ENCODE results near the gene DYNLL2.
"Not testable (repeated sequence)": the region's sequence is repeated elsewhere in the genome, so short reads cannot be mapped to it uniquely, and the experiment has no call there.

DYNLL2 gene

DNA sequence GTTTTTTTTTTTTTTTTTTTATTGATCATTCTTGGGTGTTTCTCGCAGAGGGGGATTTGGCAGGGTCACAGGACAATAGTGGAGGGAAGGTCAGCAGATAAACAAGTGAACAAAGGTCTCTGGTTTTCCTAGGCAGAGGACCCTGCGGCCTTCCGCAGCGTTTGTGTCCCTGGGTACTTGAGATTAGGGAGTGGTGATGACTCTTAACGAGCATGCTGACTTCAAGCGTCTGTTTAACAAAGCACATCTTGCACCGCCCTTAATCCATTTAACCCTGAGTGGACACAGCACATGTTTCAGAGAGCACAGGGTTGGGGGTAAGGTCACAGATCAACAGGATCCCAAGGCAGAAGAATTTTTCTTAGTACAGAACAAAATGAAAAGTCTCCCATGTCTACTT lies 10.0 kb upstream of the DYNLL2 start:
- not testable (repeated sequence) for DNase-seq (ENCODE audit: low spot score)

DNA sequence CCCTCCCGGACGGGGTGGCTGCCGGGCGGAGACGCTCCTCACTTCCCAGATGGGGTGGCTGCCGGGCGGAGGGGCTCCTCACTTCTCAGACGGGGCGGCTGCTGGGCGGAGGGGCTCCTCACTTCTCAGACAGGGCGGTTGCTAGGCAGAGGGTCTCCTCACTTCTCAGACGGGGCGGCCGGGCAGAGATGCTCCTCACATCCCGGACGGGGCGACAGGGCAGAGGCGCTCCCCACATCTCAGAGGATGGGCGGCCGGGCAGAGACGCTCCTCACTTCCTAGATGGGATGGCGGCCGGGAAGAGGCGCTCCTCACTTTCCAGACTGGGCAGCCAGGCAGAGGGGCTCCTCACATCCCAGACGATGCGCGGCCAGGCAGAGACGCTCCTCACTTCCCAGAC lies 8.8 kb upstream of the DYNLL2 start:
- not testable (repeated sequence) for DNase-seq (ENCODE audit: low spot score)

DNA sequence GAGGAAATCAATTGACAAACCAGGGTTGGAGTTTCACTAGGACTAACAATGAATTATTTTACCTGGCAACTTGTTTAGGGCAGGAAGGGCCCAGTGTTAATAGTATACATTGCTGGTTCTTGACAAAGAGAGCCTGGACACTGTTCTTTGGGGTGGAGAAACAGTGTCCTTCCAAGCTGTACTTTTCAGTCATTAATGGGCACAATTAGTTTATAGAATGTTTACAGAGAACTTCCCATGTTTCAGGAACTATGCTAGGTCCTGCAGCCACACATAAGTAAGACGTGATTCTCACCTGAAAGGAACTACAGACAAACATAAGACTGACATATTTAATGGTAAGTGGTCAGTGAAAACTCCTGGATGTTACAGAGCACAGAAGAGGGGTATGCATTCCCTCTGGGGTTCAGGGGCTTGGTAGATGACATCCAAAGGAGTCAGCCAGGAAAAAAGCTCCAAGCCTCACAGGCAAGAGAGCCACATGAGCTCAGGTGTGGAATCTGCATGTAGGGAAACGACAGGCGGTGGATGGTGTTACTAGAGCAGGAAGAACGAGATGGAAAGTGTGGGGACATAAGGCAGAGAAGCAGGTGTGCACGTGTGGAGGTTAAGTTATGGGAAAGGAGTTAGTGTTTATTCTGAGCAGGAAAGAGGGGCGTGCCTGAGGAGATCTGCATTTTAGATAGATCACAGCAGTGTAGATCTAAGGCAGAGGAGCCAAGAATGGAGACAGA lies 3.8 kb upstream of the DYNLL2 start:
- no peak for DNase-seq (ENCODE audit: low spot score)

DNA sequence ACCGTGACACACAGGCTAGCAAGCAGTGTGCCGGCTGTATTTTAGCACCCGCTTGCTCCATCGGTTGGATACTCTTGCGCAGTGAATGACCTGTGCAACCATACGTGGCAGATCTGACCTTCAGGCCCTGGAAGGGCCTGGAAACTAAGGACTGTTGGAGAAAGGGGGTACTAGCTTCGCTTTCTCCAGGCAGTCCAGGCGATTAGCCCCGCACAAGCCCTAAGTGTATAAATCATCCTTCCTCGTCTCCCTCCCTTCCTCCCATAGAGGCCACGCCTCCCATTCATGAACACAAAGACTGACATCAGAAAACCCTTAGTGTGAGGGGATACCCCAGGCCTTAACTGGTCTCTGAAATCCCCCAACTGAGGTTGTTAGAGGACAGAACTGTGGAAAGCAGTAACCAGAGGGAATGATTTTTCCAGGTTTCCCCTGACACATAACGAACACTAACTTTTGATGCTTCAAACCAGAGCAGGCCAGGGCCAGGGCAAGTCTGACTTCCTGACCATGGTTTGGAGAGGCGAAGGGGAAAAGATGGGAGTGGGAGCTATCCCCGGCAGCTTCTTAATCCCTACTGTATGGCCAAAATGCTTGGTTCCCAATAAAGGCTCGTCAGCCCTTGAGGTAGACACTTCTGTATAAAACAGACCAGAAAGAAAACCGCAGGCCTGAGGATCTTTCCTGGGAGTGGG lies 1.4 kb upstream of the DYNLL2 start:
- DNase-seq (ENCODE audit: low spot score), result no peak

DNA sequence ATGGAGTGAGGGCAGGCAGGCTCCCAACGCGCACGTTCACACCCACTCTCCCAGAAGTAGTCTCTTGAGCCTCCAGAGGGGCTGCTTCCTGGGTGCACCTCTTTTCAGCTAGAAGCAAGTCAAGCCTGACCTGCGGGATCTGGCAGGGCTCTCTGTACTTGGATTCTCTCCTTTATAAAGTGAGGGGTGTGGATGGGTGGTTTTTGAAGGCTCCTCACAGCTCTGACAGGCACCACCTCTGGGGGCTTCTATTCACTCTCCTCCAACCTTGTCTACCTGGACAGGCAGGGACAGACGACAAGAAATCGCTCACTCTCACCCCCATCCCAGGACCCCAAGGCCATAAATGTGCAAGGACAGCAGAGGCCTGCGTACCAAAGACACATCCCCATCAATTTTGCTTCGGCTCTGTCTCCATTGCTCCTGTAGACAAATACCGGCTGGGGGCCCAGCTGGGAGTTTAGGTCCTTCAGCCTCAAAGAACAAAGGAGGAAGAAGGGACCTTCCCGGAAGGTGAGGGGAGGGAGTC lies 814 bp upstream of the DYNLL2 start:
- DNase-seq (ENCODE audit: low spot score), result no peak

DNA sequence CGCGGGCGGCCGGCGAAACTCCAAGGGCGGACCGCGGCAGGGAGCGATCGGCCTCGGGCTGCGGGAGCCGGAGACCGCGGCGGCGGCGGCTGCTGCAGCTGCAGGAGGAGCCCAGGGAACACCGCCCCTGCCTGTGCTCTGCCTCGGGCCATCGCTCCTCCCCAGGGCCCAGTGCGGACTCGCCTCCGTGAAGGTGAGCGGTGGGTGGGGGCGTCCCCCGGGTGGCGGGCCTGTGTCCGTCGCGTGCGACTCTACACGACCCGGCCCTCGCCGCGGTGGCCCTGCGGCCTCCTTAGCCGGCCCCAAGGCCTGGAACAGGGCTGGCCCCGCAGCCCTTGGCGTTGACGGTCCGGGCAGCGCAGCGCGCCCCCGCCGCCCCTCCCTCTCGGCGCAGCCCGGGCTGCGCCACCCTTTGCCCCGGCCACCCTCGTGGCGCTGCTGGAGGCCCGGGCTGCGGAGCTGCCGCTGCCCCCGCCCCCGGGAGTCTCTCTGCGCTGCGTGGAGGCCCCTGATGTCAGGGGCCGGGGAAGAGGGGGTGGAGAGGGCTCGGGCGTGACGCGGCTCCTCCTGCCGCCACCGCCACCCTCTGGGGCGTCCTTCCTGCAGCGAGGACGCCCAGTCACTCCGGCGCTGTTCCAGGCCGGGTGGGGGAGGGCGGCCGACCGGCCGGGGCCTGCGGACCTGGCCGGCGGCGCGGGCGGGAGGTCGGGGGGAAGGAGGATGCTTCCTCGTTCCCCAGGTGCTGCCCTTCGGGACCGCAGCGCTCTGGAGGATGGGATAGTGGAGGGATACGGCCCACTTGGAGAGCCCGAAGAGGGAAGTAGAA lies 485 bp downstream of the DYNLL2 start:
- DNase-seq (ENCODE audit: low spot score), result no peak

DNA sequence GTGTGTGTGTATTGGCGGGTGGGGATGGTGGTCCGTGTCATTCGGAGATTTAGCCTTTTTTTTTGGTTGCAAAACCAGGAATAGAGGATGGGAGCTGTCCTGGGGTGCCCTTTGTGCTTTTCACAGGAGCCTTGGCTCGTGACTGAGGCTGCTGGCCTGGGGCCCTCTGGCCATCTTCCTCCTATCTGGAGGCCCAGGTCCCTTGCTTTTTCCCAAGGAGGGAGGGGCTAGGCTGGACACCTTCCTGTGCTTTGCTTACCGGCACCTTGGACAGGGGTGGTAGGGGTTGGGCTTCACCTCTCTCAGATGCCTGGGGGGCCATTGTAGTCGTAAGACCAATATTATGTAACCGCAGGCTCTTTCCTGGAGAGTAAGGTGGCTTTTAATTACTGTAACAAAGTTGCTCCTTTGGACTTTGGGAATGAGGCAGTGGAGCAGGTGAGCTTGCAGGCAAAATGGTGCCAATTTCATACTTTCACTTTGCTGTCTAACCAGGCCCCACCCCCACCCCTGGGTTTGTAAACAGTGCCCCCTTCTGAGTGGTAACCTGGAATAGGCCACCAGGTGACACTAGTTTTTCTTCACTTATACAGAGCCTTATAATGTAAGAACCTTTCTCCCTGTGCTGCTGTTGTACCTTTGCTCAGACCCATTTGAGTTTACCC lies 1.2 kb downstream of the DYNLL2 start:
- DNase-seq (ENCODE audit: low spot score), result no peak

DNA sequence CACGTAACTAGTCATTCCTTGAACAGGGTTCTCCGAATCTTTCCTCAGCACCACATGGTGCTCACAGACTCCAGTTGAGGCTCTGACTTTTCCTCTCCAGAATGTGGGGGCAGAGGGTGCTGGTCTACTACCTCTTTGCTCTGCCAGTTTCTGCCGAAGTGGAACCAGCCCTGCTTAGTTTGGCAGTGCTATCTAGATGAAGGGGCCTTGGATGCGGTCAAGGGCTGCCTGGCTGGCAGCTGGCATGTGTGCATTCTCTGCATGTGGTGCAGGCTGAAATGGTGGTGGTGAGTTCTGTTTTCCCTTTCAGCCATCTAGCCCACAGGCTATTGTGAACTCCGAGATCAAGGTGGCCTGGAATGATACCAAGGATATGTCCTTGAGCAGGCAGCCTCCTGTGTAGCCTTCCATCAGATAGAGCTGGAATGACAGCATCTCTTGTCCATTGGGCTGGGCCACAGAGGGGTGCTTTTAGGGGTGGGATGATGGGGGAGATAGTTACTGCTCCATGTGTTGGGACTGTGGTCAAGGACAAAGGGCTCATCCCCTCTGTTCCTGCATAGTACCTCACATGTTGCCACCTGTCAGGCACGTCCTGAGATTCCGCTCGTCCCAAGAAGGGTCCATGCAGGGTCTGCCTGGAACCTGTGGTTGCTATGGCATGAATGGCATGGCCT lies 2.0 kb downstream of the DYNLL2 start:
- no peak for DNase-seq (ENCODE audit: low spot score)

DNA sequence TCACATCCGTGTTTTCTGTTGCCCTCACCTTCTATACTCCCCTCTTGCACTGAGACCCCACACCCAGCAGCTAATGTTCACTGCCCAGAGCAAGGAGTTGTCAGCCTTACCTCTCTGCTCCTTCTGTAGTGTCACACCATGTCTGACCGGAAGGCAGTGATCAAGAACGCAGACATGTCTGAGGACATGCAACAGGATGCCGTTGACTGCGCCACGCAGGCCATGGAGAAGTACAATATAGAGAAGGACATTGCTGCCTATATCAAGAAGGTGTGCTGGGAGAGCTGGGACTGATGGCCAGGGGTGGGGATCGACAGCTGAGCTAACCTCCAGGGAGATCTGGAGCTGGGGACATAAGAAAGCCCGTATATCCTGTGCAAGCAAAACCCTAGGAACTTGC lies 3.7 kb downstream of the DYNLL2 start:
- DNase-seq (ENCODE audit: low spot score), result no peak

DNA sequence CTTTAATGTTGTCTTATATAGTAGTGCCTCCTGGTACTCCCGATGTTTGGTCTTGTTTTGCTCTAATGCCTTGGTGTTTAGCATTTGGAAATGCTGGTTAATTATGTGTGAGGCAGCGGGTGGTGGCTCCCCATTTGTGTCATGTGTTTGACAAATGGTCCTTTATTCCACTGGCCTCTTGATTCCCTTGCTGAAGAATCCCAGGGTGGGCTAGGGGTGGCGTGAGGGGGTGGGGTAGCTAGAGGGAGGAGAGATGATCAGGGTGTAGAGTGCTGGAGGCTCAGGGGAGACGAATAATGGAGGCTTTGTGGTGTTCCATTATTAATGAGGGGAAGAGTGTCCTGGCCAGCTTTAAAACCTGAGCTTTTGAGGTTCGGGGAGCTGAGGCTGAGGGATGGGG lies 5.4 kb downstream of the DYNLL2 start:
- no peak for DNase-seq (ENCODE audit: low spot score)

DNA sequence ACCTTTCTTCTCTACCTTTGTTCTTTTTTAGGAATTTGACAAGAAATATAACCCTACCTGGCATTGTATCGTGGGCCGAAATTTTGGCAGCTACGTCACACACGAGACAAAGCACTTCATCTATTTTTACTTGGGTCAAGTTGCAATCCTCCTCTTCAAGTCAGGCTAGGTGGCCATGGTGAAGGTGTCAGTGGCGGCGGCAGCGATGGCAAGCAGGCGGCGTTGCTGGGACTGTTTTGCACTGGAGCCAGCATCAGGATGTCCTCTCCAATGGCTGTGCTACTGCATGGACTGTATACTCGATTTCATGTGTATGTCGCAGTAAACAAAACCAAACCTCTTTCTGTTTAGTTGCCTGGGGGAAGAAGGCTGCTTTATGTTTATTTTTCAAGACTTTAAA lies 5.9 kb downstream of the DYNLL2 start:
- DNase-seq (ENCODE audit: low spot score), result no peak

DNA sequence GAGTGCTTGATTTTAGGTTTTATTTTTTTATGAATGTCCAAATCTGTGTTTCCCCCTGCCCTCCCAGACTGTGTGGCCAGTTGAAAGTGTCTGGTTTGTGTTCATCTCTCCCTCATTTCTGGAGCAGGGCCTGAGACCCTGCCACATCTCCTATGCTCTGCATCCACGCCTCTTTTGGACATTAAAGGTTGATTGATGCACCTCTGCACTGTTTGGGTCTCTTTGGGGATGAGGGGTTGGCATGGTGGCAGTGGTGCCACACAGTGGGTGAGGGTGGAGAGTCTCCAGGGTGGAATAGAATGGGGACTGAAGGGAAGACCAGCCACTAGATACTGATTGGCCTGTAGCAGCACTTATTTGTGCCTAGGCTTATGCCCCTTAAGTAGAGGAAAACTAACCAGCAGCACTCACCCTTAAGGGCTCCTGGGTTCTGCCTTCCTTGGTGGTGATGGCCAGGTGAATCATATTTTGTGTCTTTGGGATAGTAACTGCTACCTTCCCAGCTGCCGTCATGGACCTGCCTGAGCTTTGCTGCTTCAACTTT lies 7.9 kb downstream of the DYNLL2 start:
- no peak for DNase-seq (ENCODE audit: low spot score)

DNA sequence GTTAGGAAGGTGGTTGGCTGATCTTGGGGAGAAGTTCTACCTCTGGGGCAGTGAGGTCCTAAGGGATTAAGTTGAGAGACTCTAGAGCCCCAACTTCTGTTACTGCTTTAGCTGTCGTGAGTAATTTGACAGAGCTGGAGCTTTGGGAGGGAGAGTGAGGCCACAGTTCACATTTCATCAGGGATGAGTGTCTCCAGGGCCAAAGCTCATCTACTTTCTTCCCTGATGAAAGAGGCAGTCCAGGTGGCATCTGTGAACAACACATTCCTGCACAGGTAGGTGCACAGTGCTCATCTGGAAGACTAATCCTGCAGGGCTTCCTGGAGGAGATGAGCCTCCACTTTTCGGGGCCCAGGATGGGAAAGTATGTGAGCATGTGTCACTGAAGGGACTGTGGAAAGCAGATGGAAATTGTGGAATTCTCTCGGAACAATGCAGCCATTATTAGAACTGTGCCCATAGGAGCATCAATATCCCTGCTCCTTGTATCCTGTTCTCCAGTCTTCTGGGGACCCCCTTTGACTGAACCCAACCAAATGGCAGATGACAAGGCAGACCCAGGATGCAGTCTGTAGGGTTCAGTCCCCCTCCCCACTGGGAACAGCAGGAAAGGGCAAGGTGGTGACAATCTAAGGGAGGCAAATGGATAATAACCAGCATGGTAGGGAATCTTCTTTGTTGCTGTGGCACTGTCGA lies 9.0 kb downstream of the DYNLL2 start:
- DNase-seq (ENCODE audit: low spot score), result no peak

DNA sequence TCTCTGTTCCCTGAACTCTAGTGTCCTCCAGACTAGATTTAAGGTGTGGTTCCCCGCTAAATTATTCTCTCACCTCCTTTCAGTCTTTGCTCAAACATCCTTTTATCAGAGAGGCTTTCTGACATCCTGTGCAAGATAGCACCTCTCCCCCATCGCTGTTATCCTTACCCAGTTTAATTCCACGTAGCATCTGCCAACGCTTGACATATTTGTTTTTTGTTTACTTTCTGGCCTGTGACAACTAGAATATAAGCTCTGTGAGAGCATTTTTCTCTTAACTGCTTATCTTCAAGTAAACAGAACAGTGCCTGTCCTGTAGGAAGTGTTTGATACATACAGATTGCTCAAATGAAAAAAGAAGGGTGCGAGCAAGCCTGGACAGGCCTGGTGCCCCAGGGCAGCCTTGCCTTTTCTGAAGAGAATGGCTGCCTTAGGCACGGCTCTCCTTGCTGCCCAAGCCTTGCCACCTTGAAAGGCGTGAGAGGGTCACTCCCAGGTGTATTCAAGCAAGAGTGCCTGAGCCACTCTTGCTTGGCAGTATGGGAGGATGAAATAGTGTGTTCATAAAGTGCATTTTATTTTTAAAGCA lies 9.7 kb downstream of the DYNLL2 start:
- DNase-seq (ENCODE audit: low spot score), result no peak

DNA sequence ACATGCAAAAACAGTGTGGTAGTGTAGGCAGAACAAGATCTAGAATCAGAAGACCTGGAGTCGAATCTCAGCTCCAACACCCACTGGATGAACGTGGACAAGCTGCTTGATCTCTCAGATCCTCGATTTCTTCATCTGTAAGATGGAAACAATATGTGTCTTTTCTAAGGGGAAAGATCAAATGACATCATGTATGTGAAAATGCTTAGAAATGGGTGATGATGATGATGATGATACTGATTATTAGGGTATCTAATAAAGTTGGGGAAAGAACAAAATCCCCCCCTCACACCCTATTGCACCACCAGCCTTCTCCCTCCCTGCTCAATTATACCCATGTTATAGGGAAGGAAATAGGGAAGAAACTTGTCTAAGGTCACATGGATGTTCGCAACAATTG lies 10.9 kb downstream of the DYNLL2 start:
- DNase-seq (ENCODE audit: low spot score), result no peak

DNA sequence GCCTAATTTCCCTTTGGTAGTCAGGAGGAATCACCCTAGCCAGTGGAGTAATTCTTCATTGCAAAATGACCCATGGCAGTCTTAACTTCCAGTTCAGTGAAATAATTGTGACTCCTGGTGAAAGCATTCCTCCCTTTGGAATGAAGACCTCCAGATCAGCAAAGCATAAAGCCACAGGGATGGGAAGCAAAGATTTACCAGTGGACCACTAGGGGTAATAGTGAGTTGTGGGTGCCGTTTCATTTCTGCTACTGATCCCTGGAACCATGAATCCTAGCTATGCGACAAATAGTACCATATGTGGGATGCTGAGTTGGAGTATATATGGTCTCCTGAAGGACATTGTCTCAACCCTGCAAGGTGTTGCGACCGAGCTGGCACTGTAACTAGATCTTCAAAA lies 13.7 kb downstream of the DYNLL2 start:
- no peak for DNase-seq (ENCODE audit: low spot score)

DNA sequence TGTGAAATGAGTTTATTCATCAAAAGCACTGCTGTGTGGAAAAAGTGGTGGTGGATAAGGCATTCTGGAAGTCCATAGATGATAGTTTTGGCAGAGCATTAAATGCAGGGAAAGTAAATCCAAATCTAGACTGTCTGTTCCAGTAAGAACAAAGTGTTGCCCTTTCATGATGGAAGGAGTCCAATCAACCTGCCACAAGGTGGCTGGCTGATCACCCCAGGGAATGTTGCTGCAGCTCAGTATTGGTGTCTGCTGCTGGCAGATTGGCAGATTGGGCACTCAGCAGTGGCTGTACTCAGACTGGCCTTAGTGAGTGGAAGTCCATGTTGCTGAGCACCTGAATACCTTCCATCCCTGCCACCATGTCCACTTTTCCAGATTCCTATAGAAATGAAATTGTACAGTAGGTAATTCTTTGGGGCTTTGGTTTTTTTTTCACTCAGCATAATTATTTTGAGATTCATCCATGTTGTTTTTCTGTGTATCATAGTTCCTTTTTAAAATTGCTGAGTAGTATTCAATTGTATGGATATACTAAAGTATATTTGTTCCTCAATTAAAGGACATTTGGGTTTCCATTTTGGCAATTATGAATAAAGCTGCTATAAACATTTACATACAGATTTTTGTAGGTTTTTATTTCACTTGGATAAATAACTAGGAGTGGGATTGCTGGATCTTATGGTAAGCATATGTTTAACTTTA lies 14.3 kb downstream of the DYNLL2 start:
- DNase-seq (ENCODE audit: low spot score), result no peak

DNA sequence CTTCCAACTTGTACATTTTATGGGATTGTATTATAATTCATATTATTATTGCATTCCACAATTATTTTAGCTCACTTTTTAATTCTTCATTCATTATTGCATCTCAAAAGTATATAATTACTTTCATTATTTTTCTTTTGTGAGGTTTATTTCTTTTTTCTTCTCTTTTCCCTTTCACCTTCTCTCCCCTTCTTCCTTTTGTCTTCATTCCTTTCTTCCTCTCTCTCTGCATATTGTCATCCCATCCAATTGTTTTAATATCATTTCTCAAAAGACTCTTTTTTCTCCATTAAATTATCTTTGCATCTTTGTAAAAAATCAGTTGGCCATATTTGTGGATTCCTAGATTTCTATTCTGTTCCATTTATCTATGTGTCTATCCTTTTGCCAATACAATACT lies 17.3 kb downstream of the DYNLL2 start:
- DNase-seq (ENCODE audit: low spot score), result no peak

DNA sequence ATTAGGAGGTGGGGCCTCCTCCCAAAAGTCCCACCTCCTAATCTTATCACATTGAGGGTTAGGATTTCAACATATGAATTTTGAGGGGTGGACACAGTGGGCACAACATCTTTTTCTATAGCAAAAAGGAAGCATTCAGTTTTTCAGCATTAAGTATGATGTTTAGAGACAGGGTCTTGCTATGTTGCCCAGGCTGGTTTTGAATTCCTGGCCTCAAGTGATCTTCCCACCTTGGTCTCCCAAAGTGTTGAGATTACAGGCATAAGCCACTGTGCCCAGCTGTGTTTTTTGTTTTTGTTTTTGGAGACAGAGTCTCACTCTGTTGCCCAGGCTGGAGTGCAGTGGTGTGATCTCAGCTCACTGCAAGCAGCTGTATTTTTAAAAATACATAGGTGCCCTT lies 18.7 kb downstream of the DYNLL2 start:
- DNase-seq (ENCODE audit: low spot score), result not testable (repeated sequence)

DNA sequence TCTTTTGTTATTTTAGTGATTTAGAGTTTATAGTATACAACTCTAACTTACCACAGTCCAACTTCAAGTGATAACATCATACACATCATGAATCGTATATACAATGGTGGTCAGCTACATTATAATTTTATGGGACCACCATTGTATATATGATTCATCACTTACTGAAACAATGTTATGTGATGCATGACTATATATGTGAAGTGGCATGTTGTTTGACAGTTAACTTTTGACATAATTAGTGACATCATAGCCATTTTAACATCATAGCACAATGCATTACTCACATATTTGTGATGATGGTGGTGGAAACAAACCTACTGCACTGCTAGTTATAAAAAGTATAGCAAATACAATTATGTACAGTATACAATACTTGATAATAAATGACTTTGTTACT lies 21.9 kb downstream of the DYNLL2 start:
- no peak for DNase-seq (ENCODE audit: low spot score)
